Trophoblast cell (in vitro differentiated cells and primary cell): ENCODE results near the gene GUSB.
"Not testable (repeated sequence)": the region's sequence is repeated elsewhere in the genome, so short reads cannot be mapped to it uniquely, and the experiment has no call there.

ENCODE experiments used
- DNase-seq, 2 donors: peaks; one replicate each; pipeline ENCODE4 v3.0.0-alpha.2; 2016
- H2AFZ ChIP-seq: 2 replicates; pipeline ENCODE4 v1.6.1; 2013; ENCODE audit warnings: low read length, moderate library complexity, mild to moderate bottlenecking; ENCODE audit not compliant: insufficient read depth, poor library complexity
- H2AK5ac ChIP-seq: 2 replicates; pipeline ENCODE4 v1.6.1; 2013; ENCODE audit warnings: mild to moderate bottlenecking, low read length
- H2BK120ac ChIP-seq: 2 replicates; pipeline ENCODE4 v1.6.1; 2013; ENCODE audit warnings: low read length, mild to moderate bottlenecking, moderate library complexity; ENCODE audit not compliant: insufficient read depth, poor library complexity
- H2BK12ac ChIP-seq: 2 replicates; pipeline ENCODE4 v1.6.1; 2013; ENCODE audit warnings: mild to moderate bottlenecking, low read length, moderate library complexity
- H2BK5ac ChIP-seq: 2 replicates; pipeline ENCODE4 v1.6.1; 2013; ENCODE audit warnings: low read length, low read depth, moderate library complexity, mild to moderate bottlenecking; ENCODE audit not compliant: poor library complexity
- H3K14ac ChIP-seq: 2 replicates; pipeline ENCODE4 v1.6.1; 2013; ENCODE audit warnings: mild to moderate bottlenecking, low read length
- H3K18ac ChIP-seq: 2 replicates; pipeline ENCODE4 v1.6.1; 2013; ENCODE audit warnings: mild to moderate bottlenecking, low read length
- H3K23ac ChIP-seq: 2 replicates; pipeline ENCODE4 v1.6.1; 2013; ENCODE audit warnings: low read length
- H3K27ac ChIP-seq: 2 replicates; pipeline ENCODE4 v1.5.1; 2013; ENCODE audit warnings: low read depth, mild to moderate bottlenecking, inconsistent platforms, low read length, moderate library complexity
- H3K27me3 ChIP-seq: 2 replicates; pipeline ENCODE4 v1.6.1; 2013; ENCODE audit warnings: inconsistent platforms, mild to moderate bottlenecking, low read length, moderate library complexity; ENCODE audit not compliant: insufficient read depth
- H3K36me3 ChIP-seq, 2 experiments: 1 replicate in 1 of 2; 2 replicates in 1 of 2; pipeline ENCODE4 v1.6.1; 2013; ENCODE audit warnings: low read length in 2 of 2, mild to moderate bottlenecking in 2 of 2, moderate library complexity in 1 of 2; ENCODE audit not compliant: insufficient read depth in 2 of 2, control insufficient read depth in 1 of 2
- H3K4ac ChIP-seq: 2 replicates; pipeline ENCODE4 v1.6.1; 2013; ENCODE audit warnings: low read depth, mild to moderate bottlenecking, low read length, moderate library complexity
- H3K4me1 ChIP-seq, 2 experiments: 1 replicate in 1 of 2; 2 replicates in 1 of 2; pipeline ENCODE4 v1.6.1; 2013; ENCODE audit warnings: low read length in 2 of 2, mild to moderate bottlenecking in 2 of 2, moderate library complexity in 1 of 2; ENCODE audit not compliant: insufficient read depth in 2 of 2, control insufficient read depth in 1 of 2
- H3K4me2 ChIP-seq: 2 replicates; pipeline ENCODE4 v1.6.1; 2013; ENCODE audit warnings: inconsistent platforms, mild to moderate bottlenecking, low read length, moderate library complexity
- H3K4me3 ChIP-seq: 2 replicates; pipeline ENCODE4 v1.5.1; 2013; ENCODE audit warnings: mild to moderate bottlenecking, low read depth, low read length, inconsistent platforms
- H3K79me1 ChIP-seq: one replicate; pipeline ENCODE4 v1.6.1; 2013; ENCODE audit warnings: low read length
- H3K79me2 ChIP-seq: 2 replicates; pipeline ENCODE4 v1.6.1; 2013; ENCODE audit warnings: low read length, mild to moderate bottlenecking; ENCODE audit not compliant: control insufficient read depth, insufficient read depth, poor library complexity
- H3K9ac ChIP-seq: 2 replicates; pipeline ENCODE4 v1.6.1; 2013; ENCODE audit warnings: mild to moderate bottlenecking, low read length
- H3K9me3 ChIP-seq: 2 replicates; pipeline ENCODE4 v1.6.1; 2013; ENCODE audit warnings: low read depth, mild to moderate bottlenecking, control low read depth, inconsistent platforms, low read length; ENCODE audit not compliant: insufficient read depth
- H4K12ac ChIP-seq: 2 replicates; pipeline ENCODE4 v1.6.1; 2013; ENCODE audit warnings: low read depth, mild to moderate bottlenecking, low read length, moderate library complexity
- H4K8ac ChIP-seq: 2 replicates; pipeline ENCODE4 v1.6.1; 2013; ENCODE audit warnings: low read depth, mild to moderate bottlenecking, low read length, moderate library complexity
- H4K91ac ChIP-seq: one replicate; pipeline ENCODE4 v1.6.1; 2013; ENCODE audit warnings: low read depth, mild to moderate bottlenecking, low read length, moderate library complexity
- WGBS: extraction: QIAGEN DNeasy Blood & Tissue Kit; methylation state at CpG from one replicate; pipeline ENCODE4 v1.1.7; 2013; ENCODE audit warnings: missing lambda C conversion rate; ENCODE audit not compliant: insufficient read length, insufficient coverage; ENCODE audit errors: extremely low coverage; 5-methylcytosine and 5-hydroxymethylcytosine counted together

Gene GUSB

DNA sequence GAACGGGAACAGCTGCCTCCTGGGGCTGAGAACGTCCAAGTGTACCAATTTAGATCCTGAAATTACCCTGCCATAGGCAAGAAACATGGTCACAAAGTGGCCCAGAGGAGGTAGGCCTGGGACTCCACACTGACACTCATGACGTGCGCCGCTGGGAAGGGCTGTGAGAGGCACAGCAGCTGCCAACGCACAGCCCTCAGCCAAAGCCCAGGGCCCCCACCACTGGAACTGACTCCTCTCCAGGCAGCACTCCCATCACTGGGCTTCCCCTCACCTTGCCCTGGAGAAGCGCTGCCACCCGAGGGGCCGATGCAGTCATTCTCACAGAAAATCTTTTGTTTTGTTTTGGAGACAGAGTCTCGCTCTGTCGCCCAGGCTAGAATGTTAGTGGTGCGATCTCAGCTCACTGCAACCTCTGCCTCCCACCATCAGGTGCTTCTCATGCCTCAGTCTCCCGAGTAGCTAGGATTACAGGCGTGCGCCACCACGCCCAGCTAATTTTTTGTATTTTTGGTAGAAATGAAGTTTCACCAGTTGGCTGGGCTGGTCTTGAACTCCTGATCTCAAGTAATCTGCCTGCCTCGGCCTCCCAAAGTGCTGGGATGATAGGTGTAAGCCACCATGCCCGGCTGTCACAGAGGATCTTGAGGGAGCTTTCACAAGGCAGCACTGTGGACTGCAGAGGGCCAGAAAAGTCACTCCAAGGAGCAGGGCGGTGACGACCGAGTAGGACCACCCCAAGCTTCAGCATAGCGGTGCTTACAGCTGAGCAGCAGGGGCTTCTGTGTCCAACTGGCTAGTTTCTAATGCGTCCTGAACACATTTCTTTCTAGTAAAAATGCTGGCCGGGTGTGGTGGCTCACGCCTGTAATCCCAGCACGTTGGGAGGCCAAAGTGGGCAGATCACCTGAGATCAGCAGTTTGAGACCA lies 13.5 kb downstream of the GUSB start:
- H3K4me1 ChIP-seq = no peaks in the 10 kb centered on the region
- no peak overlapping the region for H3K23ac ChIP-seq
- no peak overlapping the region for H3K4me3 ChIP-seq
- H3K79me2 ChIP-seq = no peaks in the 10 kb centered on the region
- no peak overlapping the region for H2AFZ ChIP-seq
- H3K79me1 ChIP-seq = no peaks in the 10 kb centered on the region
- no peak overlapping the region for H2BK5ac ChIP-seq
- no peak overlapping the region for H2BK12ac ChIP-seq
- H3K9ac ChIP-seq = no peak overlapping the region
- peaks cover 61% of the 10 kb centered on the region in 2 experiments for H3K36me3 ChIP-seq
- H3K14ac ChIP-seq = no peak overlapping the region
- H3K9me3 ChIP-seq = peaks cover 2% of the 10 kb centered on the region
- H4K91ac ChIP-seq = no peak overlapping the region
- H3K4me2 ChIP-seq = no peak overlapping the region
- no peak overlapping the region for H3K27ac ChIP-seq
- no peak overlapping the region for H2BK120ac ChIP-seq
- no CpG with 5 or more reads among the region's 26 CpGs for WGBS
- H3K4ac ChIP-seq = no peak overlapping the region
- DNase-seq = no peak
- no peak overlapping the region for H2AK5ac ChIP-seq
- no peak overlapping the region for H4K8ac ChIP-seq
- H4K12ac ChIP-seq = no peak overlapping the region
- no peak overlapping the region for H3K18ac ChIP-seq
- H3K27me3 ChIP-seq = no peaks in the 10 kb centered on the region

DNA sequence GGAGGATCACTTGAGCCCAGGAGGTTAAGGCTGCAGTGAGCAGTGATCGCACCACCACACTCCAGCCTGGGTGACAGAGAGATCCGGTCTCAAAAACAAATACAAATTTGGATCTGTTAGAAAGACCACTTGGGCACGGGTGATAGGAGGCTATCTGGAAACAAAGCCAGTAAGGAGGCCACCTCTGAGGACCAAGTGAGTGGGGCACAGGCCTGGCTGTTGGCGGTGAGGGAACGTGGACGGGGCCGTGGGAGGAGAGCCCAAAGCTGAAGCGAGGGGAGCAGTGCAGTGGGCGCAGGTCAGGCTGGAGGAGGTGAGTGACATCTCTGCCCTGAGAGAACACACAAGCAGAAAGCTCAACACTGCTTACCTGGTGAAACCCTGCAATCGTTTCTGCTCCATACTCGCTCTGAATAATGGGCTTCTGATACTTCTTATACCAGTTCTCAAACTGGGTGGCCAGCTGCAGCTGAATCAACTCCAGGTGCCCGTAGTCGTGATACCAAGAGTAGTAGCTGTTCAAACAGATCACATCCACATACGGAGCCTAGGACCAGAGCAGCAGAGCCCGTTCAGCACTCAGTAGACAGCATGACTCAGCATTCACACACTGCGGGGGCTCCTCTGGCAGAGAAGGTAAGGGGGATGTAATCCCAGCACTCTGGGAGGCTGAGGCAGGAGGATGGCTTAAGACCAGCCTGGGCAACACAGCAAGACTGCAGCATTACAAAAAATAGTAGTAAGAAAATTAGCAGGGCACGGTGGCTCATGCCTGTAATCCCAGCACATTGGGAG lies 14.5 kb downstream of the GUSB start:
- Histone ChIP-seq H2AK5ac (no peak overlapping the region), H2BK5ac (no peak overlapping the region), H3K36me3 (peaks cover 55 to 58% of the 10 kb centered on the region in 2 experiments), H3K79me1 (no peaks in the 10 kb centered on the region), H3K23ac (peak overlapping the region; percentile 5), H3K79me2 (no peaks in the 10 kb centered on the region), H2AFZ (no peak overlapping the region), H3K27ac (no peak overlapping the region), H2BK12ac (no peak overlapping the region), H3K4me2 (no peak overlapping the region), H3K4me1 (no peaks in the 10 kb centered on the region), H4K91ac (no peak overlapping the region), H3K9me3 (peaks cover 2% of the 10 kb centered on the region), H2BK120ac (no peak overlapping the region), H3K18ac (no peak overlapping the region), H4K12ac (no peak overlapping the region), H3K14ac (no peak overlapping the region), H3K4ac (no peak overlapping the region), H3K27me3 (no peaks in the 10 kb centered on the region), H3K9ac (no peak overlapping the region), H3K4me3 (no peak overlapping the region), H4K8ac (no peak overlapping the region)
- WGBS = no CpG with 5 or more reads among the region's 17 CpGs
- DNase-seq = no peak

DNA sequence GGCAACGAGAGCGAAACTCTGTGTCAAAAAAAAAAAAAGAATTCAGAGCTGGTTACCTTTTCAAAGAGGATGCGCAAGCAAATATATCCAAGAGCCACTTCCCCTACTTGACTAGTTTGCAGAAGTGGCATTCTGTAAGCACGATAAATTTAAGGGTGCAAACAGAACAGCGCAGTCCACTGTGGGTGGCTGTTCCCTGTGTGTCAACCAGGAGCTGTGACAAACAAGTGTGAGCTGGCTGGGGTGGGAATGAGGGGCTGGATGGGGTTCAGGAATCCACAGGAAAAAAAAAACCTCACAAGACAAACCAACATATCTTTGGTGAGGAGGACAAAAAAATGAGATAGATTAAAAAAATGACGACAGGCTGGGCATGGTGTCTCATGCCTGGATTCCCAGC lies 15.9 kb downstream of the GUSB start:
- Histone ChIP-seq H3K79me1 (no peaks in the 10 kb centered on the region), H3K9ac (no peak overlapping the region), H3K36me3 (peaks cover 54 to 60% of the 10 kb centered on the region in 2 experiments), H3K23ac (no peak overlapping the region), H3K4ac (no peak overlapping the region), H3K4me1 (no peaks in the 10 kb centered on the region), H2BK5ac (no peak overlapping the region), H4K8ac (no peak overlapping the region), H3K18ac (no peak overlapping the region), H4K12ac (no peak overlapping the region), H3K27ac (no peak overlapping the region), H3K4me2 (no peak overlapping the region), H2BK12ac (no peak overlapping the region), H3K79me2 (no peaks in the 10 kb centered on the region), H2AK5ac (no peak overlapping the region), H2AFZ (no peak overlapping the region), H4K91ac (no peak overlapping the region), H2BK120ac (no peak overlapping the region), H3K4me3 (no peak overlapping the region), H3K27me3 (no peaks in the 10 kb centered on the region), H3K9me3 (peaks cover 2% of the 10 kb centered on the region), H3K14ac (no peak overlapping the region)
- DNase-seq = no peak
- WGBS = no CpG with 5 or more reads among the region's 6 CpGs

DNA sequence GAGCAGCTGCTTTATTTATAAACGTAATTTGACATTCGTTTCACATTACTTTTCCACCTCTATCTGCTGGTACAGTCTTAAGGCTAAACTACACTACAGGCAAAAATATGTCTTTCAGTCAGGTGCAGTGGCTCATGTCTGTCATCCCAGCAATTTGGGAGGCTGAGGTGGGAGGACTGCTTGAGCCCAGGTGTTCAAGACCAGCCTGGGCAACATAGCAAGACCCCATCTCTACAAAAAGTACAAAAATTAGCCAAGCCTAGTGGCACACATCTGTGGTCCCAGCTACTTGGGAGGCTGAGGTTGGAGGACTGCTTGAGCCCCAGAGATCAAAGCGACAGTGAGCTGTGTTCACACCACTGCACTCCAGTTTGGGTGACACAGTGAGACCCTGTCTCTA lies 17.3 kb downstream of the GUSB start:
- H3K4me2 ChIP-seq, H3K4me3 ChIP-seq, H2BK120ac ChIP-seq, H4K91ac ChIP-seq, H3K18ac ChIP-seq, H3K23ac ChIP-seq, H3K27ac ChIP-seq, H3K79me2 ChIP-seq, H2AFZ ChIP-seq, H4K12ac ChIP-seq, H3K9me3 ChIP-seq, H4K8ac ChIP-seq, DNase-seq, H3K9ac ChIP-seq, H2AK5ac ChIP-seq, H3K14ac ChIP-seq, H3K79me1 ChIP-seq, H3K27me3 ChIP-seq, H2BK5ac ChIP-seq, H3K4ac ChIP-seq, H3K4me1 ChIP-seq, H2BK12ac ChIP-seq: not testable (repeated sequence)
- no CpG with 5 or more reads among the region's 3 CpGs for WGBS
- peaks cover 54 to 63% of the 10 kb centered on the region in 2 experiments for H3K36me3 ChIP-seq
